GM19452 (cell line): ENCODE data around the gene HSP90AB1.
A peak's percentile ranks its signal among the peaks of the same experiment; 100 is the strongest.

Source experiments
- ATAC-seq: cut with Tn5 transposase; IDR thresholded peaks from one replicate; pipeline ENCODE4 v1.9.1; 2021; ENCODE audit not compliant: unreplicated experiment

HSP90AB1 gene

DNA sequence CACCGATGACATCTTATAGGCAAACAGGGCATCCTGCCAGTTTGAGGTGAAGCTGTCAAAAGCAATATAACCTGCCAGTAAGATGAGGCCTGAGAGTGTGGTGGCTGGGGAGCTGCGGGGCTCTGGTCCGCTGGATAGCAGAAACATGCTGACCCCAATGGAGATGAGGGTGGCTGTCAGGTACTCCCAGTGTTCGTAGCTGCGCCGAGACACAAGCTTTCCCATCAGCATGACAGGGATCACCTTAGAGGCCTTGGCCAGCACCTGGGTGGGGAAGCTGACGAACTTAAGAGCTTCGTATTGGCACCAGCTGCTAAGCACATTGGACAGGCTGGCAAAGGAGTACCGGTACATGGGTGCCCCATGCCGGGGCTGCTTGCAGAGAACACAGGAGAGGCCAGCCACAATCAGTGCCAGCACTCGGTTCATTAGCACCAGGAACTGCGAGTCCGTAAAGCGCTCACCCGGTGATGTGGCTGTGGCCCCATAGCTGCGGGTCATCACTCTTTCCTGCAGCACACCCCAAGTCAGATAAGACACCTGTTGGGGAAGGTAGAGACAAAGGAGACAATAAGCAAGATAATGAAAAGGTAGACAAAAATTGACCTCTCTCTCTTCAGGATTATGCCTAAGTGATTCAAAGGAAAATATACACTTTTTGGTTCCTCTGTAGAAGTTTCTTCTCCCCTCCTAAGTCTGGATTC, 8.4 kb downstream of the HSP90AB1 start:
- ATAC-seq = no peak

DNA sequence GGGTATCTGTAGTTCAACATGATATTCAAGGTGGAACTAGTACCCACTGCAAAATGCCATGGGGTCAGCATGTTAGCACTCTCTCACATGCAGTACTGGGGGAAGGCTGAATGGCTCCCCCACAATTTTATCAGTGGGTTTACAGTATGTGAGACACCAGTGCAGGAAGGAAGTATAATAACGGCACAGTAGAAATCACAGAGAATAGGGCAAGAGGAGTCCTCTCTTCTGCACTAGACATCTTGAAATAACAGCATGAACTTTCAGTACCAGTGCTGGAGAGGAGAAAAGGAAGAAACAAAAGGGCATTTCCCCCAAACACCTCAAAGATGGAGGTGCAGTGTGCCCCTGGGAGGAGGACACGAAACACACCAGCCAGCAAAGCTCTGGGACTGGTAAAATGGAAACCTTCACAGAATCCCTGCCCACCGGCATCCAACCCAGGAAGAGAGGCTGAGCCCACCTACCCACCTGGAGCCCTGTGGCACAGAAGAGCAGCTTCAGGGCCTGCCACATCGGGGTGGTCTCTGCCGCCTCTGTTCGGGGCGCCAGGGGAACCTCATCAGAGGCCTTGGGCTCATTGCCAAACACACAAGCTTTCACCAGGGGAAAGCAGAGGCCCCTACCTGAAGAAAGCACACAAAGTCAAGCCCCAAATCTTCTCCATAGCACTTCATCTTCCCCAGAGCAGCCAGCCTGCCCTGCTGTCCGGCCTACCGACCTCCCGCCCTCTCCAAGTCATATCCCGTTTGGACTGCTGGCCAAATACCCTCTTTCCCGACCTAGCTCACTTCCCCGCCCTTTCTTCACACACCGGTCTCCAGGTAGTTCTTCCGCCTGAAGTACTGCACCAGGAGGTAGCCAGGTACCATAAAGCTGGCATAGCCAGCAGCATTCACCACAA, 9.2 kb downstream of the HSP90AB1 start:
- no peak for ATAC-seq

DNA sequence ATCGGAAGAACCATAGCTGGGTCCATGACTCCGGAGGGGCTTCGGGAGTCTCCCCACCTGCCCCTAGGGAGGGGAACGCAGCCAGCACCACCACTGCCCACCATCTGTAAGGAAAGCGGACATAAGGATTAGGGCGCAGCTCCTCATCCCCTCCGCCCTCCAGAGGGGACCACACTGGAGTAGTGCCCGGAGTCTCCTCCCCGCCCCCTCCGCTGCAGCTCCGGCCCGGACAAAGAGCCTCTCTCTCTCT, 9.8 kb downstream of the HSP90AB1 start:
- ATAC-seq = no peak

DNA sequence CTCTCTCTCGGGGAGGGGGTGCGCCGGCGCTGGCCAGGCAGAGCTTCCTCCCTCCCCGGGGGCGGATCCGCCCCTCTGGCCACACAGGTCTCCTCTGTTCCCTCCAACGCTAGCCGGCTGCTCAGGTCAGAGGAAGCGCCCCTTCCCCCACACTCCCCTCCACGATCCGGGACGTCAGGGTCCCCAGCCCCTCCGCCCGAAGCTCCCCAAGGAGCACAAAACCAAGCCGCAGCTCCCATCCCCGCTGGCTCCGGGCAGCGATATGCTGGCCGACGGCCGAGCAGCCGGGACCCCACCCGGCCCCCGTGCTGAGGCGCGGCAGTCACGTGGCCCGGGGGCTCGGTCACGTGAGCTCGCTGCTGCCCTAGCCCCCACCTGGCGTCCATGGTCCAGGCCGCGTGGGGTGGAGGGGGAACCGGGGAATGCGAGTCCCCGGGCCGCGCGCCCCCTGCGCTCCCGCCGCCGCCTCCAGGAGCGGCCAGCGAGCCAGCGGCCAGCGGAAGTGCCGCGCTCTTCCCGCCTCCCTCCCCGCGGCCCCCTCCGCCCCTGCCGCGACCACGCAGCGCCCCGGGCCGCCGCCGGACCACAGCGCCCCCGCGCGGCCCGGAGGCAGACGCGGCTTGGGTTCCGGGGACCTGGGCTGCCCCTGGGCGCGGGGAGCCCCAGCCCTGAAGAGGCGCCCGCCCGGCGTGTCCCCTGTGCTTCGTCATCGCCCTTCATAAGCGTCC, 10.3 kb downstream of the HSP90AB1 start, which contains the start of gene SLC35B2:
SLC35B2 (minus strand) TSS at position 504 of the 728 bp plus-strand sequence; CDS start at position 386, 118 bp downstream.
- ATAC-seq = peak; percentile 52

DNA sequence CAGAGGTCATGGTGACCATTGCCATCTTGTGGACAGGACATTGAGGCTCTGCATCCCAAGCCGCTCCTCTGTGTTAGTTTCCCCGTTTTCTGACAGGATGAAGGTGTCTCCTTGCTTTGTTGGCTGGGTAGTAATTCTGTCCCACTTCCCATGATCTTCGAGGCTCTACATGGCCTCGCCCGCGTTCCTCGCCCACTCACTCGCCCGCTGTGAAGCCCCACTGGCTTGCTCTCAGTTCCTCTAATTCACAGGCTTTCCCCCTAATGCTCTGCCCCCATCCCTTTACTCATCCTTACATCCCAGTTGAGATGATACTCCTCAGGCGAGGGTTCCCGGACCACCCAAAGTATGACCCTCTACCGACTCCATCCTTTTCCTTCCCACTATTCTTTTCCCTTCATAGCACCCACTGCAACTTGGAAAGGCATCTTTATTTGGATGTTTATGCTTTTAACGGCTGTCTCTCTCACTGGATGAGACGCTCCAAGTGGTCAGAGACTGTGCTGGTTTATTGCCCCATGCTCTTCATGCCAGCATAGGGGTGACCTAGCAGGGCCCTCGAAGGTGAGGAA, 10.9 kb downstream of the HSP90AB1 start:
- ATAC-seq = peak; percentile 8

DNA sequence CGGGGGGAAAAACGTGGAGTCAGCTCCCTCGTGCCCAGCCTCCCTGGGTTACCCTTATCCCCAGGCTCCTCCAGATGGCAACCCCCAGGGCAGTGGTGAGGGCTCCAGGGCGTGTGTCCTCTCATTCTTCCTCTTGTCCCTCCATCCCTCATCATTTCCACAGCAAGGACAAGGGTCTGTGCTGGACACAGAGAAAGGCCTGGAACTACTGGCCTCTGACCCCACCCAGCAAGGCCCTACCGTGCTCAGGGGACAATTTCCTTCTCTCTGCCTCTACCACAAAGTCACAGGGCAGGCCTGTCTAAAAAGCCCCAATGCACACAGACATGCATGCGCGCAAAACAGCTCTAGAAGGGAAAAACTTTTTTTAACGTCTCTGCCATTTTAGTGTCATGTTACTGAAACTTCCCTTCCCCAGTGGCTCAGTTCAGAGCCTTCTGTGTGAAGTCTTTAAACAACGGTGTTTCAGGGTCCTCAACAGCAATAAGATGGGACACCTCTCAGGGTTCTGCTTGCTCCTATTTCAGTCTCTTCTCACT, 11.5 kb downstream of the HSP90AB1 start:
- ATAC-seq = no peak

DNA sequence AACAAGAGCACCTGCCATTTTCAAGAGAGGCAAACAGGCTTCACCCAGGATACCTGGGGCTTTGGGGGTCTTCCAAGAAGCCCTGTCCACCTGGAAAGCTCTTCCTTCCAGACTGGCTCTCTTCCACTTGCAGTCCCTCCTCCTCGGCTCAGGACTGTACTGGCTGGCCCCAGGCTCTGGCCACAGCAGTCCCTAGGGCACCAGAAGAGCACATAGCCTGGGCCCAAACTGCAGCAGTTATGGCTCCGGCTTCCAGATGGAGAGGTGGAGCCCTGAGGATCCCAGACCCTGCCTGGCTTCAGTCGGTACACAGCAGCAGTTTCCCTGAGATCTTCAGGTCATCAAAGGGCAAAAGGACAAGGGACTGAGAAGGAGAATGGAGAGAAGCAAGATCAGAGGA, 12.0 kb downstream of the HSP90AB1 start:
- no peak for ATAC-seq

DNA sequence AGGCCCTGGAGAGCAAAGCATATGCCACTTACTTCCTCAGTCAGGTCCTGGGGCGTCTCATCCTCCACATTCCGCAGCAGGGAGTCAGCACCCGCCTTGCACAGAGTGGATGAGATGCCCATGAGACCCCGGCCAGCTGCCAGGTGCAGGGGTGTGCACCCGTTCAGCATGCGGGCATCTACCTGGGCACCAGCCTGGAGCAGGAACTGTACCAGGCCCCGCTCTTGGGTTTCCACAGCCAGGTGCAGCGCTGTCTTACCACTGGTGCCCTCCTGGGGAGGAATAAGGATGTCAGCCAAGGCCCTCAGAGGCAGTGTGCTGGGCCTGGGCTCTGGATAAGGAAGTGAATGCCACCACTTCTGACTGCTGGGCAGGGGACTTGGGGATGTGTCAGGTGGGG, 13.1 kb downstream of the HSP90AB1 start:
- no peak for ATAC-seq

DNA sequence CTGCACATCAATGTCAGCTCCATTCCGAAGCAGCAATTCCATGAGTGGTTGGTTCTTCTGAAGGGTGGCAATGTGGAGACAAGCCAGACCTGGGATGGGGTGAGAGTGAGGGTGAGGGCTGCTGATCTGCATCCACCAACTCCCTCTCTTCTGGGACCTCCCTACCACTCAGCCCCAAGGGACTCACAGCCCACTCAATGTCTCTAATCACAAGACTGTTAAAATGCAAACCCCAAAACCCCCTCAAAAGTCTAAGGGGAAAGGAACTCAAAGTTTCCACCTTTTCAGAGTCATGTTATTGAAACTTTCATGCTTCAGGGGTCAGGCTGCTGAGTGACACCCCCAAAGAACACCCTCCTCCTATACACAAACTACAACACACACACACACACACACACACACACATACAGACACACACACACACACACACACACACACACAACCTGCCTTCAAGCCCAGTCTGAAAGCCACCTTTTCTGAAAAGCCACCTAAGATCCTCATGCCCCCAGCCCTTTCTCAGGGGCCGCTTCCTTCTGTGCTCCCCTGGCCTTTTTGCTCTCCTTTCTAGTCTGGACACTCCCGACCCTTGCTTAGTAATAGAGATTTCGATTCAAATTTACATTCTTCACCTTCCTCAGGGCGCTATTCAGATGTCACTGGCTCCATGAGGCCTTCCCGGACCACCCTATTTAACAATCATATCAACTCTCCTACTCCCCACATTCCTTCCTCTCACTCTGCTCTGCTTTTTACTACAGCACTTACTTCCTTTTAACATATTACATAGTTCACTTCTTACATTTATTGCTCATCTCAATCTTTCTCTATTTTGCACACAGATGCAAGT, 13.8 kb downstream of the HSP90AB1 start:
- no peak for ATAC-seq

DNA sequence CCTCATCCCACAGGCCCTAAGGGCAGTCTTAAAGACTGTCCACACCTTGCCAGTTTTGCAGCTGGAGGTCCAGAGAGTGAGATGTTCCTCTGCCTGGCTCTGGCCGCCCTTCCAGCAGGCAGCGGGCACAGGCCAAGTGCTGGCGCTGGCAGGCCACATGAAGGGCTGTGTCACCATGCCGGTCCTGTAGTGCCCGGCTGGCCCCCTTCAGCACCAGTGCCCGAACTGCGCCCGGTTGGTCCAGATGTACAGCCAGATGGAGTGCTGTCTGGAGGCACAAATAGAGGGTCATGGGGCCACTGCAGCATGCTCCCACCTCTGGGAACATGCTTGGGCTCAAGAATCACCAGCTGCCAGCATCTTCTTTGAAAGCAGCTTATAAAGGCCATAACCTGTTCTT, 14.7 kb downstream of the HSP90AB1 start:
- ATAC-seq = no peak

DNA sequence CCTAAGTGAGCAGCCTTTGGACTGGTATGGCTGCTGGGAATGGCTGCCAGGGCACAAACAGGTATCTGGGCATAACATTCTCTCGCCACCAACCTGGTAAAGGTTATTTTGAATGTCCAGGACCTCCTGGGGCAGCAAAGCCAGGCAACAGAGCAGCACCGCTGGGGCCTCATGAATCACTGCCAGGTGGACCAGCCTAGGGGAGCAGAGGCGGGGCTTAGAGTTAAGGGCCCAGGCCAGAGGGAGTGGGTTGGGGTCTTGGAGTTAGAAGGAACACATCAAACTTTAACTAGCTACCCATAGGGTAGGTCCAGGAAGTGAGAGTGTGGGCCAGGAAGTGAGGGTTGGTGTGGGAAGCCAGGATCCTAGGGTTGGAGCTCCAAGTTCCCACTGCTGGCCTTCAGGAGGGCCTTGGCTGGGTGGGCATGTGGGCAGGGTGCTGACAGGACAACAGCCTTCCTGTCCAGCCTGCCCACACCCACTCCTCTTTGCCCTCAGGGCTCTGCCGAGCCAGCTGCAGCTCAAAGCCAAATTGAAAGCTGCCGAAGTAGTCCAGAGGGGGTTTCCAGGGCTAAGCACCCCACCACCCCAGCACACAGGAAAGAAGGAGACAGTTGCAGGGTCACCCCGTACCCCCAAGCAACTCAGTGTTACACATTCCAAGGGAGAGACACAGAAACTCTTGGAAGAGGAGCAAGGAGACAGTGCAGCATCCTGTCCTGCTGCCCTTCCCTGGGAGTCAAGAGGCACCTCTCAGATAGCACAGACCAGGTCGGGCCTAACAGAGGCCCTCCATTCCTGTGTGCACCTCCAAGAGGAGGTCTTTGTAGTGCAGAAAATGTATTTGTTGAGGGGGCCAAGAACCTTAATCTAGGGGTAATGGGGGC, 15.8 kb downstream of the HSP90AB1 start:
- ATAC-seq = no peak

DNA sequence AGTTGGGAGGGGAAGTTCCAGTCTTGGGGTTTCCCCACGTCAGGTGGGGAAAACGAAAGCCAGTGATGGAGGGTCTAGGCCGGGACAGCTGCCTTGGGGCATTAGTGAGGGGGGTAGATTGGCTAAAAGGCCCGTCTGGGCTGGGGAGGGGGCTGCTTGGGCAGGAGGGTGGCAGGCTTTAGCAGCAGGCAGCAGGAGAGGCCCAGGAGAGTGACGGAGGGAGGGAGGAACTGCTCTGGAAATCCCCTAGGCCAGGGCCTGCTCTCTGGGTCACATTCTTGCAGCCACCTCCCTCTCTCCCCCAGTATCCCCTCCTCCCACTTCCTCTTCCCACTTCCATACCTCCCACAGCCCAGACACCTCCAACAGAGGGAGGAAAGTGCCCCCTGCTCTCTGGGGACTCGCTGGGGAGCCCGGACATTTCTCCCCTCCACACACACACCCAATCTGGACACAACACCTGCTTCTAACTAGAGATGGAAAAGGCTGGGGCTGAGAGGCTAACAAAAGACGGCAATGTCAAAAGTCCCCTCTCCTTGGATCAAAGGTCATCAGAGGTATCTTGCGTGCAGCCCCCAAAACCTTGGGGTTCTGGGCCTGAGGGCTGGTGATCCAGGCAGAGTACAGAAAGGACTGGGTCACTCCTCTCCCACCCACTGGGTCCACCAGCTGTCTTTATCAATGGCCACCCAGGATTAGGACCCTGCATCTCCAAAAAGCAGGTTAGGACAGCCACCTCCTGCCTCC, 16.6 kb downstream of the HSP90AB1 start:
- ATAC-seq = no peak

DNA sequence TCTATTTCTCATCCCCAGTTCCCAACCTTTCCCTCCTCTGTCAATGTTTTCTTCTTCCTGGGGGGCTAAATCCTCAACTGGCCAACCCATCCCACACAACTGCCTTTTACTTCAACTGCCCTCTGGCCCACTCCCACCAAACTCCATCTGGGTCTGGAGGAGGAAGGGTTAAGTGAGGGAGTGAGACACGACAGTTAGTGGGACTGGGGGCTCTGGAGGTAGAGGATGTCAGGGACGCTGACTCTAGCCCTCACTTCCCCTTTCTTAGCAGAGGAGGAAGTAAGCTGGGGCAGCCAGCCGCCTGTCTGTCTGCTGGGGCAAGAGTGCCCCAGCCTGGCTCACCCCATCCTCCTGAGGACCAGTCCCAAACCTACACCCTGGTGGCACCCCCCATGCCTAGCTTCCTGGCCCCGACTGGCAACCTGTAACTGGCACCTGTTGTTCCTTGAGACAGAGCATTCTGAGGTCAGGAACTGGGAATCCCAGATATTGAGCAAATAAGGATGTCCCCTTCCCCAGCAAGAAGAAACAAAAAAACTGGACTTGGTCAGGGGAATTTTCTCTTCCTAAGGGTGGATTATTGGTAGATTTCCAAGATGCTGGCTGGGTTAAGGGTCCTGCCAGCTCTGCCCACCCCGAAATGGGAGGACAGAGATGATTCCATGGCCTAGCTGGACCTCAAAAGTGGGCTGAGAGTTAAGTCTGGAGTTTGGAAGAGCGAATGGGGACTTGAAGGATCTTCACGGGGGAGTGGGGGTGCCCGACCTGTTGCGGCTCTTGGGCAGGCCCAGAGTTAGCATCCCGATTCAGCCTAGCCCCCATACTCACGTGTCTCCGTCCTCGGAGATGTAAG, 17.5 kb downstream of the HSP90AB1 start:
- peak; percentile 28 for ATAC-seq

DNA sequence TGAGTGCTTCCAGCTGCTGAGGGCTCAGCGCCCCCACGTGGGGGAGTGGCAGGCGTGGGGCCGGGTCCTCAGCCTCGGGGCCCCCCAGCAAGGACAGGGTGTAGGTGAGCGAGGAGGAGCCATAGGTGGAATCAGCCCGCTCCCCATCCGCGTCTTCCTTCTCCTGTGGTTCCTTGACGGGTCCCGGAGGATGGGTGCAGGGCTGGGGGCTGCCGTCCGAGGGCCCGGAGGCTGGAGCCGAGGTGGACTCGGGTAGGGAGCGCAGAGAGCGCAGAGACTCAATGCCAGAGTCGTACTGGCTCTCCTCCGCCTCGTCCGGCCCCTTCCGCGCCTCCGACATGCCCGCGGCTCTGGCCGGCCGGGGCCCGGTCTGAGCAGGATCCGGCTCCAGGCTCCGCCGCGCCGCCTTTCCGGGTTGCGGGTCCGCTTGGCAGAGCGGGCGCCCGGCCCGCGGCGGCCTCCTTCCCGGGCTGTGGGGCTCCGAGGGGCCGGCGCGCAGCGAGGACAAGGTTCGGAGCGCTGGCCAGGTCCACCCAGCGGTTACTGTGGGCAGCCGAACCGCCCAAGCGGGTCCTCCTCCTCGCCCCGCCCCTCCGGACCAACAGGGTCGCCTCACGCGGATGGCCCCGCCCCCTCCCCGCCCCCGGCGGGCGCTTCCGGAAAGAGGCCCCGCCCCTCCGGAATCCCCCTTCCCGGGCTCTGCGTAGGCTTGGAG, 18.3 kb downstream of the HSP90AB1 start, which contains the start of gene NFKBIE:
NFKBIE (minus strand) TSS at position 545 of the 715 bp plus-strand sequence; CDS start at position 340, 205 bp downstream.
- ATAC-seq = peak; percentile 40

DNA sequence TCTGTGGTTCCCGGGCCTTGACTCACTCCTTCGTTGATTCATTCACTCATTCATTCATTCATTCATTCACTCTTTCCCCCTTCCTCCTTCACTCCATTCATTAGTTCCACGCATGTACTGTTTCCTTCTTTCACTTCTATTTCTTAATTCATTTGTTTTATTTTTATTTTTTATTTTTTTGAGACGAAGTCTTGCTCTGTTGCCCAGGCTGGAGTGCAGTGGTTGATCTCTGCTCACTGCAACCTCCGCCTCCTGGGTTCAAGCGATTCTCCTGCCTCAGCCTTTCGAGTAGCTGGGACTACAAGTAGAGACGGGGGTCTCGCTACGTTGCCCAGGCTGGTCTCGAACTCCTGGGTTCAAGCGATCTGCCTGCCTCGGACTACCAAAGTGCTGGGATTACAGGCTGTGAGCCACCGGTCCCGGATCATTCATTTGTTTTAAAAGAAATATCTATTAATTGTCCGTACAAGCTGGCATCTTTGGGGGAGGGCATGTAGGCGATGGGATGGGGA, 18.9 kb downstream of the HSP90AB1 start:
- ATAC-seq = no peak

DNA sequence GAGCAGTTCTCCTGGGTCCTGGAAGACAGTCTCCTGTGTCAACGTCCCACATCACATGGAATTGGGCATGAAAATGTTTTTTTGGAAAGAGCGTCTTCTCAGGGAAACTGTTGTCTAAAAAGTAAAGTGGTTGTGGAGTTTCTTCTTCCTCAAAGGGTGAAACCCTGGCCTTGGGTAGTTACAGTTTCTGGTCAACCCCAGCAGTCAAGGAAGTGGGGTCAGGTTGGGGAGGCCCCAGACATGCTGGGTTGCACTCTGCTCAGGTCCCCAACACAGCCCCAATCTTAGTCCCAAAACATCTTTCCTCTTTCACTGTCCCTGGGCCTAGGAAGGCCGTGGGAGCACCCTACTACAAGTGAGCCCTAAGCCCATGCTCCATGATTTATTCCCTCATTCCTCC, 19.4 kb downstream of the HSP90AB1 start:
- peak; percentile 33 for ATAC-seq

DNA sequence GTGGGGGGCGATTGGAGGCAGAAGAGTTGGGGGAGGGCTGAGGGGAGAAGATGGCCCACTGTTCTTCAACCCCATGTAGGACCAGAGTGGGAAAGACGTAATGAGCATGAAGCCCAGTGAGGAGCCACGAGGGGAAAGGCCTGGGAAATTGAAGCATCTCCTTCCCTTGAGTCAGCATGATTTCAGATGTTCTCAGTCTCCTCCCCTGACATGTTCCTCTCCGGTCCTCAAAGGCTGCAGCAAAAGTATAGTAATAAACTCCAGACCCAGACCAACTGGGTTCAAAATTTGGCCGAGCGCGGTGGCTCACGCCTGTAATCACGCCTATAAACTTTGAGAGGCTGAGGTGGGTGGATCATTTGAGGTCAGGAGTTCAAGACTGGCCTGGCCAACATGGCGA, 20.4 kb downstream of the HSP90AB1 start:
- ATAC-seq = no peak
